ENCODE measurements around the gene MMP10.
"Not testable (repeated sequence)": the region's sequence is repeated elsewhere in the genome, so short reads cannot be mapped to it uniquely, and the experiment has no call there.

Gene MMP10

DNA sequence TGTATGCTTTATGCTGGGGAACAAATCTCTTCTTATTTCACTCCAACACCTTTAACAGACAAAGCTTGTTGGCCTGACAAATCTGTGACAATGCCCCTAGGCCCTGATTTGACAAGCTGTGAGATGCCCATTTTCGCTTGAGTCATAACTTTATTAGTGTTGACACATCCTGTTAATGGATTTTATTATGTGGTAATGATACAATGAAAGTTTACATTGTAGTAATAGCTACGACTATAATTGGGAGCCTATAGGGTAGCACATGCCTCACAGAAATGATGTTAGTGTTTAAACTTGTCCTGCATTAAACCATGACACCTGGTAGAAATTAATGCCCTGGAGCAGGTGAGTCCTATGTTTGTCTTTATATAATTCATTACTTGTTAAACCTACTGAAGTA is 3.3 kb upstream of the MMP10 start:
- DNase-seq (ENCODE audit: low read depth in 1 of 2, low spot score in 1 of 2) = no peak

GRCh38 chr11:102783016-102783415 is 2.6 kb upstream of the MMP10 start:
- DNase-seq (ENCODE audit: low read depth in 1 of 2, low spot score in 1 of 2) = no peak

- no peak for DNase-seq (ENCODE audit: low read depth in 1 of 2, low spot score in 1 of 2)
These were observed 1.2 kb upstream of the MMP10 start for GRCh38 chr11:102781676-102782075.

DNA sequence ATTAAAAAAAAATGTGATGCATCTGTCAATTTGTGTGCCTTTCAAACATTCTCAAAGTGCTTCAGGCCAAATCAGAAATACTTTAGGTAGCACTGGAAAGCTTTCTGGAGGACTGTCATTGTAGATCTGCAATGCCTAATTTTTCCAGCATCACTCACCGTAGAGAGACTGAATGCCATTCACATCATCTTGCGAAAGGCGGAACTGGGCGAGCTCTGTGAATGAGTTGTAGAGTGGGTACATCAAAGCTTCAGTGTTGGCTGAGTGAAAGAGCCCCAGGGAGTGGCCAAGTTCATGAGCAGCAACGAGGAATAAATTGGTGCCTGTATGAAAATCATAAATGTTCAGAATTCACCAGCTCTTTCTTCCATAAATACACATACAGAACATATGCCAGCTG is 4.0 kb downstream of the MMP10 start:
- no peak for DNase-seq (ENCODE audit: low read depth in 1 of 2, low spot score in 1 of 2)

DNA sequence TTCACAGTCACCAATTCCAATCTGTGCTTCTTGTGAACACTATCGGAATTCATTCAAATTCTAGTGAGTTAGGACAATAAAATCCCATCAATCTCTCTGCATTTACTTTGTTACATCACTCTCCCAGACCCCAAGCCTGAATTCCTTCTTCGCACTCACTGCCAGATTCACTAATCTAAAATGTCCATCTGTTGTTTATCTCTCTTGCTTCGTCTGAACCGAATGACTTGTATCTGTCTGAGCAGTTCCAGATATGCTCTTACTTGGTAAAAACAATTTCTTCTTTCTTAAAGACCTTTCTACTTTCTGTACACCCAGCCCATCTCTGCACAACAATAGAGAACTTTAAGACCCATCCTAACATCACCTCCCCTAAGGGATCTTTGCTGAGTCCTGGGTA is 7.0 kb downstream of the MMP10 start:
- no peak for DNase-seq (ENCODE audit: low read depth in 1 of 2, low spot score in 1 of 2)

DNA sequence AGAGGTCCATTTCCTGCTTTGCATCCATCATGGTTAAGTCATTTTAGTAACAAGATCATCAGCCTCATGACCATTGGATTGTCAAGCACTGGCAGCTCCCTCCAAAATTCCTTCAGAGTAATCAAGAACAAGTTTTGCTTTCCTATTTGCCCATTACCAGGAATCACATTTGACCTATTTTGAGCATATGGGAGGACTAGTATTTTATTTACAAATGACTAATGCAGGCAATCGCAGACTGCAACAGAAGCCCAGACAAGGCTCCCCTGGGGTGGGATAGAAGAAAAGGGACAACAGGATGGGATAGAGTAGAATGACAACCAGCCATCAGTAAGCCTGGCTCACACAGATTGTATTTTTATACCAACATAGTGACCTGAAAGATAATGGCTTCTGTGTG is 9.1 kb downstream of the MMP10 start:
- no peak for DNase-seq (ENCODE audit: low read depth in 1 of 2, low spot score in 1 of 2)

DNA sequence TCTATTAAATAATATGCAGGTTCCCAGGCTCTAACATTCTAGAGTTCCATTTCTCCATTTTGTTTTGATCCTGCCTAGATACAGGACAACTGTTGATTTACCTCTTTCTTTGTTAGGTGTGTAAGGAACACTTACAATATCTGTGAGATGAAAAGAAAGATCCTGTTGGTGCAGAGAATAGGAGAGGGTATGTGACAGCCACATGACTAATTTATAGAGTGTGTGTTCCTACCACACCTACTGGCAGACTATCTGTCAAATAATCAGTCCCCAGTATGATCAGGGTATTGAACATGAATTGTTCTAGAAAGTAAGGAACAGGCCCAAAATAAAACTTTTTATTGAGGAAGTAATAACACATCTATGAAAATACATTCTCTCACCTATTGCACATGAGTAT is 10.2 kb downstream of the MMP10 start:
- no peak for DNase-seq (ENCODE audit: low read depth in 1 of 2, low spot score in 1 of 2)

DNA sequence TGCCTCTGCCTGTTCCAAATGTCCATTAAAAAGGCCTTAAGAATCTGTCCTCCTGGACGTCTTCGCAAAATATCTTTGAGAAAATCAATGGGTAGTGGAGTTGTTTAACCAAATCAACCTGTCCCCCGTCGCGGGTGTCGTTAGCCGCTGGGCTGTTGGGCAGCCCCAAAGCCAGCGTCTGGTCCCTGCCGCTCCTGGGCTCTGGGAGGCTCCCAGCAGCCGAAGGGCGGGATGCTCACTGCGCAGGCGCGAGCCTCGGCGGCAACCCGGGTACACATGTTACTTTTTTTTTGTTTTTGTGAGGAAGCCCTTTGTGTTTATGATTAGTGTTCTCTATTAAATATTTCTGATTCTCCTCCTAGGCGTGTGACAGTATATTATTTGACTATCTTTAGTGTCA is 12.6 kb downstream of the MMP10 start:
- DNase-seq (ENCODE audit: low read depth in 1 of 2, low spot score in 1 of 2) = no peak

GRCh38 chr11:102763440-102763839 is 17.0 kb downstream of the MMP10 start:
- no peak for DNase-seq (ENCODE audit: low read depth in 1 of 2, low spot score in 1 of 2)

DNA sequence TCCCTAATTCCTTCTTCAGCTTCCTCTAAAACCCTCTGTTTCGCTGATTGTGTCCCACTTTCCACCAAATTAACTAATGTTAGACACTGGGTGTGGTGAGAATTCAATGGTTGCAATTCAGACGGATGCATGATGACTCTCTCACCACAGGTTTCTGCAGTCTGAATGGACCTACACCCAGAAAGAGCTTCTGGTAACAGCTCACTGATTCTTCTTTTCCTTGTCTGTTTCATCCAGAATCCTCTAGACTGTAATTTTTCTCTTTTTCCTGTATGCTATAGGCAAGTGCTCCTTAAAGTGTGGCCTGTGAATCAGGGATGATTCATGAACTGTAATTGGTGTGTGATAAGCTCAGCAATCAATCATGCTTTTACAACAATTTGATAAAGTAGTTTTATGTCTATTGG is 18.1 kb downstream of the MMP10 start:
- no peak for DNase-seq (ENCODE audit: low read depth in 1 of 2, low spot score in 1 of 2)

DNA sequence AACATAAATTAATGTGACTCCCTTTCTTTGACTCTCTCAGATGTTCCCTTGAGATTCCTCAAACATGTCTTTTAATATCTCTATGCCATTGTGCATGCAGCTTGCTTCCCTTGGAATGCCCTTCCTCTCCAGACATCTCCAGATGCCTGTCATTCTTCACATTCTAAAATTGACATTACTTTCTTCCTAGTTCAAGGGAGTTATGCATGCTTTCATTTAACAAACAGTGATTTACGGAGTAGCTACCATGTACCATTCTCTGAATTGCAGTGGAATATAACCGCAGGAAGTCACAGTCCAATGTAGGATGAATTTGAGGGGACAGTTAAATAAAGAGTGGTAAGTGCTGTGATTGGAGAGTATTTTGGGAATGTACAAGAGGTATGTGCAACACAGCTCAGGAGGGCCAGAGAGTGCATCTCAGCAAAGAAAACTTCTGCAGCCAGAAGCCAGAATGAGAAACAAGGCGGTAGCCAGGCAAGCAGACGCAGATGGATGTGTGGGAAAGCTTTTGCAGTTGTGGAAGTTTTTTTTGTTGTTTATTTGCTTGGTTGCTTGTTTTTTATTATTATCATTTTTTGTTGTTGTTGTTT is 18.7 kb downstream of the MMP10 start:
- no peak for DNase-seq (ENCODE audit: low read depth in 1 of 2, low spot score in 1 of 2)

DNA sequence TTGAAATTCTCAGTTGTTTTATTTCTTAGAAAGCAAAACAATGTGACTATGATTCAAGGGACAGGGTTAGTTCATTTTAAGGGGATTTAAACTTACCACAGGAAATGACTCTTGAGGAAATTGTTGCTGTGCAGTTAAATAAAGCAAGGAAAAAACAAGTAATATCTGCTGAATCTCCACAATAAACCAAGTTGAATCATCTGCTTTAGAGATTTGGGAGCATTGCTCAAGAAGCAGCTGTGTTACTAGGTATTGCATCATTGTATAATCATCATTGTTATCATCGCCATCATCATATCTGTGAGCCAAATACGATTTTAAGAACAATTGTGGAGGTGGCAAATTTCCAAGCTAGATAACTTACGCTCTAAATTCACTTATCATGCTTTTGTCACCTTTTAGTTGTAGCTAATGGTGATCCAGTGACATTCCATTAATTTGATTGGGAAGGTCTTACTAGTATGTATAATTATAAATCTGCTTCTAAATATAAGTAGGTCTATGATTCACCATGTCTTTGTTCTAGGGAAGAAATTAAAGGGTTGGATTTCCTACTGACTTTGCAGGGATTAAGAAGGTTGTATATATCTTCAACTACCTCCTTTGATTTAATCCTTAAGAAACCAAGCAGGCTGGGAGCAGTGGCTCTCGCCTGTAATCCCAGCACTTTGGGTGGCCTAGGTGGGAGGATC is 19.9 kb downstream of the MMP10 start:
- no peak for DNase-seq (ENCODE audit: low read depth in 1 of 2, low spot score in 1 of 2)

GRCh38 chr11:102757823-102758549 is 22.4 kb downstream of the MMP10 start:
- no peak for DNase-seq (ENCODE audit: low read depth in 1 of 2, low spot score in 1 of 2)

DNA sequence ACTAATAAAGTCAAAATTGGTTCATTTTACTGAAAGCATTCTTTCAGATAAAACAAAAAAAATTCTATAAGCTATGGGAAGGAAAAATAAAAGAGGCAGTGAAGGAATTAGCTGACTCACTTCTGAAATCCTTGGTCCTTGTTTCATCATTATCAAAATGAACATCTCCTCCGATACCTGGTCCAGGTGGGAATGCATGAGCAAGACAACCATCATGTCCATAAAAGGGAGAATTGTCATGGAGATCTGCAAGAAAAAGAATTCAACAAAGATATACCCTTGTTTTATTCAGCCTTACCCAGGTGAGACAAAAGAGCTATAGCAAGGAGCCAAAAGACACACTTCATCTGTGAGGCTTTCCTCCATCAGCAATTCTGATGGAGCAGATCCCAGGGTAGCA is 27.2 kb downstream of the MMP10 start:
- DNase-seq (ENCODE audit: low read depth in 1 of 2, low spot score in 1 of 2) = no peak

- no peak for DNase-seq (ENCODE audit: low read depth in 1 of 2, low spot score in 1 of 2)
These were observed 28.8 kb downstream of the MMP10 start for GRCh38 chr11:102751673-102752072.

DNA sequence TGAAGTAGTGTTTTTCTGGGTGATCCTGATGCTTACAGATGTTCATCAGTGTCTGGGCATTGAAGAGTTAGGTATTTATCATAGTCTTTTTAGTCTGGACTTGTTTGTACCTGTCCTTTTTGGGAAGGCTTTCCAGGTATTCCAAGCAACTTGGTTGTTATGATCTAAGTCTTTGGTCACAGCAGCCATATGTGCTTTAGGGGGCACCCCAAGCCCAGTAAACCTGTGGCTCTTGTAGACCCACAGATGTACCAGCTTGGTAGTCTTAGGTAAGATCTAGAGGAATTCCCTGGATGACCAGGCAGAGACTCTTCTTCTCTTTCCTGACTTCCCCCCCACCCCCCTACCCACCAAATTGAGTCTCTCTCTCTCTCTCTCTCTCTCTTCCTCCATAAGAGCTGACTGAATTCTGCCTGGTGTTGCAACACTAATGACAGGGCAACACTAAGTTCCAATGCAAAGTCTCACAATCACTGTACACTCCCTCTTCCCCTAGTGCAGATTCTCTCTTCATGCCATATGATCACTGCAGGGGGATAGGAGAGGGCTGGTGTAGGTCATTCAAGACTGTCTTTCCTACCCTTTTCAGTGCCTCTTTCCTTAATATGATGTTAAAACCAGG is 31.2 kb downstream of the MMP10 start:
- no peak for DNase-seq (ENCODE audit: low read depth in 1 of 2, low spot score in 1 of 2)

GRCh38 chr11:102746746-102747578 is 33.5 kb downstream of the MMP10 start:
- not testable (repeated sequence) for DNase-seq (ENCODE audit: low read depth in 1 of 2, low spot score in 1 of 2)

- DNase-seq (ENCODE audit: low read depth in 1 of 2, low spot score in 1 of 2) = no peak
These were observed 45.8 kb downstream of the MMP10 start for GRCh38 chr11:102734650-102735049.

GRCh38 chr11:102733232-102733875 is 47.1 kb downstream of the MMP10 start:
- DNase-seq (ENCODE audit: low read depth in 1 of 2, low spot score in 1 of 2) = no peak

GRCh38 chr11:102730944-102731343 is 49.5 kb downstream of the MMP10 start:
- not testable (repeated sequence) for DNase-seq (ENCODE audit: low read depth in 1 of 2, low spot score in 1 of 2)

Measured in activated T-helper 1 cell treated with anti-CD3 and anti-CD28 coated beads, Interleukin-2, amount 50 U/mL, for 16 hours (primary cell).